Heart left ventricle (tissue), 16 donors: ENCODE measurements around the gene PLCB1. TPM values are rescaled to one million over a fixed set of nuclear protein-coding genes. Genes with fewer than 3 reads are reported as not detected.

Experiments
- ATAC-seq, 4 donors: fragments of 200-7000 bp; cut with Tn5 transposase; one replicate each; pipeline ENCODE4 v1.9.1; 2020 to 2022; ENCODE audit warnings: moderate library complexity in 4 of 4, mild to moderate bottlenecking in 3 of 4, moderate number of reproducible peaks in 1 of 4
- DNase-seq, 5 donors: peaks; one replicate each; pipeline ENCODE4 v3.0.0-alpha.2; 2020
- H3K27ac ChIP-seq, 12 donors: fragments of 200-600 bp; sonication (generic) in 4 of 12; one replicate each; pipeline versions ENCODE4 v1.5.0 to v1.8.0; 2016 to 2022; ENCODE audit warnings: mild to moderate bottlenecking in 2 of 12
- H3K27me3 ChIP-seq, 9 donors: fragments of 200-600 bp; sonication (generic) in 2 of 9; one replicate each; pipeline versions ENCODE4 v1.5.1 to v1.8.0; 2016 to 2022; ENCODE audit warnings: mild to moderate bottlenecking in 3 of 9
- H3K36me3 ChIP-seq, 9 donors: fragments of 200-600 bp; sonication (generic) in 2 of 9; one replicate each; pipeline versions ENCODE4 v1.5.0 to v1.8.0; 2018 to 2022; ENCODE audit warnings: mild to moderate bottlenecking in 2 of 9
- H3K4me1 ChIP-seq, 12 donors: fragments of 200-600 bp; sonication (generic) in 4 of 12; one replicate each; pipeline versions ENCODE4 v1.5.0 to v1.8.0; 2016 to 2022; ENCODE audit warnings: mild to moderate bottlenecking in 3 of 12
- H3K4me3 ChIP-seq, 12 donors: fragments of 200-600 bp; sonication (generic) in 4 of 12; one replicate each; pipeline versions ENCODE4 v1.5.0 to v1.8.0; 2017 to 2022; ENCODE audit warnings: mild to moderate bottlenecking in 9 of 12, moderate library complexity in 4 of 12
- H3K9me3 ChIP-seq, 12 donors: fragments of 200-600 bp; sonication (generic) in 4 of 12; one replicate each; pipeline versions ENCODE4 v1.5.0 to v1.8.0; 2016 to 2022; ENCODE audit warnings: mild to moderate bottlenecking in 1 of 12
- CTCF ChIP-seq, 12 donors: fragments of 200-600 bp; sonication (generic) in 4 of 12; IDR thresholded peaks; one replicate each; pipeline versions ENCODE4 v1.5.0 to v1.8.0; 2018 to 2022; ENCODE audit warnings: antibody characterized with exemption in 12 of 12, mild to moderate bottlenecking in 5 of 12
- POLR2A ChIP-seq, 2 donors: fragments of 450-650 bp; IDR thresholded peaks; one replicate each; pipeline ENCODE4 v1.6.1; 2017; ENCODE audit warnings: antibody characterized with exemption in 2 of 2, mild to moderate bottlenecking in 2 of 2, moderate library complexity in 2 of 2
- WGBS, 4 donors: extraction: QIAGEN DNeasy Blood & Tissue Kit in 2 of 4; methylation state at CpG; one replicate each; pipeline versions ENCODE4 v1.1.5 to v1.1.7; 2013 to 2018; 5-methylcytosine and 5-hydroxymethylcytosine counted together
- intact Hi-C, 10 donors: fragments of 100-400 bp; cut with DNase I; formaldehyde crosslinking; loops; one replicate each; pipeline versions ENCODE4 v1.11.1 to v1.14.2; 2022
- polyA plus RNA-seq, 2 donors: library from polyadenylated mRNA; stranded (reverse); fragments of 200-250 nt; gene quantifications; one replicate each; pipeline ENCODE4 v1.2.3, GENCODE V29; 2013
- total RNA-seq, 9 donors: library from RNA; depleted of rRNA in 2 of 9; stranded (reverse); fragments of >200 nt in 2 of 9; fragmentation: NEBNext Ultra II Directional in 3 of 9; extraction: Animal tissue kit (Norgen Biotek cat#: 25700) in 3 of 9; gene quantifications; one replicate each; pipeline versions ENCODE4 v1.1.0 to v1.2.4, GENCODE V29; 2016 to 2023
- donor health status: ischemic (EF 13 %, LVEDD 7.1; RV severe dilation, severe dysfunction).
- donor health status: healthy with polysubstance abuse.
- donor health status: DM: no; HTN: yes; CAD: no.
- donor health status: DM: no; HTN: no; CAD: no.
- donor health status: ischemic (EF 25% LVEDD 6.9; RV normal size, moderate dysfunction).
- donor health status: ischemic (EF 25% LVEDD 5.7; RV mildly dilated, moderate dysfunction).
- donor health status: healthy.
- donor health status: DM: yes; HTN: yes; CAD: no.
- donor health status: ischemic (EF 35%, LVEDD 5.7; RV mildly dilated, moderate dysfunction).
- donor health status: nonischemic (EF 11% LVEDD 7.7; RV severe dilation, severe dysfunction).
- donor health status: DM: yes; HTN: yes; CAD: no.
- donor health status: PGD.
- donor health status: ischemic (EF 29% LVEDD 5.4; RV normal size, mild dysfunction).
- donor health status: nonischemic (EF 23%, LVEDD 6.1; RV moderate dilation, normal function).

Gene PLCB1
- total and polyA plus RNA-seq, 11 donors = 2.5 to 12.1 (median 7.4) TPM

DNA sequence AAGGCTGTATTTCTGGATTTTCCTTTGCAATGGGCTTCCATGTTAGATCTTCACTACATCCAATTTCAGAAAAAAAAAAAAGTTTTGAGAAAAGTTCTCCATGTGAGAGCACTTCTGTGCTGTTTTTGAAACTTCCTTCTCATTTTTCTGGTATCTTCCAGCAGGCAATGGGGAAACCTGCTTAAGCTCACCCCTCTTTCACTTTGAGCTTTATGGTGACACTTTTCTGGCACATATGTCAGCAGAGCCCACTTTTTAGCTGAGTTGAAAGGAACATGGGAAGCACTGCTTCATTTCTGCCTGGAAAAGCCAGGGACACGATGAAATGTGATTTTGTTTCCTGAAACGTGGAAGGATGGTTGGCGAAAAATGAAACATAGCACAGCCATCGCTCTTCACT, 293.7 kb downstream of the PLCB1 start:
- ATAC-seq (no peak), DNase-seq (no peak)
- WGBS, 4 donors = 90 to 92% (median 91%) methylated on average over 4 of the region's 4 CpGs
- H3K36me3 ChIP-seq = no peaks in the 10 kb centered on the region
- TF ChIP-seq POLR2A (IDR thresholded peaks at IDR 0.05) (no peak), CTCF (IDR thresholded peaks at IDR 0.05) (no peak)
- peaks cover 0 to 46% (median 5%) of the 10 kb centered on the region in 12 donors for H3K4me1 ChIP-seq
- no peaks in the 10 kb centered on the region for H3K9me3 ChIP-seq
- H3K27me3 ChIP-seq = no peaks in the 10 kb centered on the region
- H3K27ac ChIP-seq = peak overlapping the region in 1 of 12 donors; percentile 40
- no peak overlapping the region for H3K4me3 ChIP-seq
- intact Hi-C loops = no loop called here

DNA sequence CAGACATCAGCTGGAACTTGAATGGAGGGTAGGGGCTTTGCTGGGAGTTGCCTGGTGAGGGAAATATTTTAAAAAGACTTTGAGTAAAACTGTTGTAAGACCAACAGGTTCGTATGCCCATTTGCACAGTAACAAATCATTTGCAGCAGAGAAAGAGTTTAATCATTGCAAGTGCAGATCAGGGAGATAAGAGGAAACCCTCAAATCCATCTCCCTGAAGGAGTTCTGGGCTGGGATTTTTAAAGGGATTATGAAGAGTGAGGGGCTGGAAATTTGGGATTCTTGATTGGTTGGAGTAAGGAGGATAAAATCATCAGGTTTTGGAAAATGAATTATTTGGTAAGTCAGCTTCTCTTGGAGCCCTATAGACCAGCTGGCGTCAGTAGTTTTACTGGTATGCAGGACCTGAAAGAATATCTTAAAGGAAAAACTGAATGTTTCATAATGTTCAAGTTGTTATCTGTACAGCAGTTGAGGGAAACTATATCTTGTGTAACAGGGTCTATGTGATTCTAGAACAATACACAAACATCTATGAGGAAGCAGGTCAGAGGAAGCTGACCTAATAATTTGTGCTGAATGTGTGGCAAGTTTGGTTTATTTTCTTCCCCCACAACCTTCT, 295.5 kb downstream of the PLCB1 start:
- peak overlapping the region in 3 of 12 donors; percentile 13 to 70 (median 20) for H3K27ac ChIP-seq
- H3K4me1 ChIP-seq = peaks cover 0 to 61% (median 20%) of the 10 kb centered on the region in 12 donors
- no peaks in the 10 kb centered on the region for H3K36me3 ChIP-seq
- WGBS, 4 donors = 64 to 86% (median 76%) methylated on average over 2 of the region's 2 CpGs
- no peak overlapping the region for H3K4me3 ChIP-seq
- DNase-seq = no peak
- intact Hi-C loops = no loop called here
- H3K9me3 ChIP-seq = no peaks in the 10 kb centered on the region
- TF ChIP-seq POLR2A (IDR thresholded peaks at IDR 0.05) (no peak), CTCF (IDR thresholded peaks at IDR 0.05) (no peak)
- H3K27me3 ChIP-seq = no peaks in the 10 kb centered on the region
- ATAC-seq = peak; percentile 37 to 60 (median 52)

DNA sequence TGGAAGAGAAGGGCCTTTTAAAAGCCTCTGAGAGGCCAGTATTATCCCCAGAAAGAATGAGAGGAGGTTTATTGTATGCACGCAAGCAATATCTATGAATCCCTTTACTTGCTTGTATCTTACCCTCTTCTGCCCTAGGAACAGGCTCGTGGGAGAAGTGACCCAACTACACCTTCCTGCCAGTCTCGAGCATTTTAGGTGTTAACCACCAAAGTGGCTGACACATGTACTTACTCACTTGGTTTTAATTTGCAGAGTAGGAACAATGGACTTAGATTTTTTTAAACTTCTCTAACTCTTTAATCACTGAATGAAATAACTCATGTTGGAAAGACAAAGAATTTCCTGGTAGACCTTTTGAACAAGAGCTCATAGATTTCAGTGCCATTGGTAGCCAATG, 296.9 kb downstream of the PLCB1 start:
- TF ChIP-seq CTCF (IDR thresholded peaks at IDR 0.05) (no peak), POLR2A (IDR thresholded peaks at IDR 0.05) (no peak)
- Histone ChIP-seq H3K27ac (peak overlapping the region in 1 of 12 donors; percentile 70), H3K36me3 (no peaks in the 10 kb centered on the region), H3K4me3 (no peak overlapping the region), H3K4me1 (peaks cover 3 to 74% (median 27%) of the 10 kb centered on the region in 12 donors), H3K27me3 (no peaks in the 10 kb centered on the region), H3K9me3 (no peaks in the 10 kb centered on the region)
- DNase-seq (no peak), ATAC-seq (no peak)
- intact Hi-C loops = no loop called here
- WGBS, 4 donors = 78 to 86% (median 80%) methylated on average over 3 of the region's 3 CpGs

GRCh38 chr20:8431538-8432434, 299.7 kb downstream of the PLCB1 start:
- H3K27ac ChIP-seq = peak overlapping the region in 11 of 12 donors; percentile 38 to 79 (median 65)
- H3K9me3 ChIP-seq = no peaks in the 10 kb centered on the region
- ATAC-seq = peak; percentile 62 to 90 (median 82)
- H3K27me3 ChIP-seq = no peaks in the 10 kb centered on the region
- 24 to 50% (median 33%) methylated on average over 10 to 11 of the region's 11 CpGs for WGBS, 4 donors
- peaks cover 3 to 79% (median 25%) of the 10 kb centered on the region in 12 donors for H3K4me1 ChIP-seq
- peak overlapping the region in 7 of 12 donors; percentile 8 to 31 (median 15) for H3K4me3 ChIP-seq
- peak; percentile 77 to 84 (median 81) for DNase-seq
- TF ChIP-seq CTCF (IDR thresholded peaks at IDR 0.05) (no peak), POLR2A (IDR thresholded peaks at IDR 0.05) (no peak)
- intact Hi-C loops = loop anchor here in 1 of 10 donors (10.0 kb wide), 1 partner anchor 73 kb away; no protein-coding TSS in a partner anchor
- no peaks in the 10 kb centered on the region for H3K36me3 ChIP-seq
